Stimulated activated CD4-positive, alpha-beta T cell treated with anti-CD3 and anti-CD28 coated beads, Interleukin-15, amount 100 ng/mL, for 24 hours (primary cell): Measurements from ENCODE around the gene HPN.
A peak's percentile ranks its signal among the peaks of the same experiment; 100 is the strongest.
"Not testable (repeated sequence)": the region's sequence is repeated elsewhere in the genome, so short reads cannot be mapped to it uniquely, and the experiment has no call there.

ENCODE experiments used
- DNase-seq: peaks from one replicate; pipeline ENCODE4 v3.0.0-alpha.2; 2020

HPN gene

DNA sequence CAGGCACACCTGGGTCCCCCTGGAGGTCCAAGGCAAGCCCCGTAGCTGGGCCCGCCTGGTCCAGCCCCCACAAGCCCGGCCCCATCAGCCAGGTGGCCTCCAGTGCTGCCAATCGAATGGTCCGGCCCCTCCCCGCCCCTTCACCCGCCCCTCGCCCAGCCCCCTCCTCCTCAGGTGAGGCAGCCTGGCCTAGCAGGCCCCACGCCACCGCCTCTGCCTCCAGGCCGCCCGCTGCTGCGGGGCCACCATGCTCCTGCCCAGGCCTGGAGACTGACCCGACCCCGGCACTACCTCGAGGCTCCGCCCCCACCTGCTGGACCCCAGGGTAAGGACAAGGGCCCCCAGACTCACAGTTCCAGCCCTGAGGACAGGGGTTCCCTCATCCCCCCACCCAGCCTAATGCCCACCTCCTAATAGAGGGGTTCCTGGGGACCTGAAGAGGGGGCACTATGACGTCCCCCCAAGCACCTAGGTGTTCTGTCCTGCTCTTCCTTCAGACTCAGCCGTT, at the start of gene HPN:
Gene HPN (plus strand): TSS at position 174 of the 508 bp plus-strand sequence. CDS start 786 bp downstream, outside the sequence.
- no peak for DNase-seq

DNA sequence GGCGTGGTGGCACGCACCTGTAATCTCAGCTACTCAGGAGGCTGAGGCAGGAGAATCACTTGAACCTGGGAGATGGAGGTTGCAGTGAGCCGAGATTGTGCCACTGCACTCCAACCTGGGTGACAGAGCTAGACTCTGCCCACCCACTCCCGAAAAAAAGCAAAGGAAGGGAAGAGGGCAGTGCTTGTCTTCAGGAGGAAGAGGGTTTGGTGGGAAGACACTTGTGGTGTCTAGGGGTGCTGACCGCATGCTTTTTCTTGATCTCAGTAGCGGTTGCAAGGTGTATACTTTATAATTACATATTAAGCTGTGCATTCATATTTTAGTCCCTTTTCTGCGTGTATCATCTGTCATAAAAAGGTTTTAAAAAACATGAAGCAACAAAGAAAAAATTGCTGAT, 48.9 kb upstream of the HPN start:
- DNase-seq: not testable (repeated sequence)

DNA sequence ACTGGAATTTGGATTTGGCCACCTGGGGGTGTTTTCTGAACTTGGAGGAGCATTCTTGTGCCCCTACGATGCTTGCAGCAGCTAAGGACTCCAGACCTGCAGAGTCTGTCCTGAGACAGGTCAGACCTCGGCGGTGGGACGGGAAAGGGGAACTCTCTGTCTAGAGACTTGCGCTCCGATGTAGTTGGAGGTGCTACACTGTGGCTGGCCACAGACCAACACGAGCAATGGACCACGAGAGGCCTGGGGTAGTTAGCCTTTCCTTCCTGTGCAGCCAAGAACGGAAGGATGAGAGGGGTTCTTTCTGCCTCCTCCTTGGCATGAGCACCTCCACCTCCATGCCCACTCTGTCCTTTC, 47.3 kb upstream of the HPN start:
- no peak for DNase-seq

DNA sequence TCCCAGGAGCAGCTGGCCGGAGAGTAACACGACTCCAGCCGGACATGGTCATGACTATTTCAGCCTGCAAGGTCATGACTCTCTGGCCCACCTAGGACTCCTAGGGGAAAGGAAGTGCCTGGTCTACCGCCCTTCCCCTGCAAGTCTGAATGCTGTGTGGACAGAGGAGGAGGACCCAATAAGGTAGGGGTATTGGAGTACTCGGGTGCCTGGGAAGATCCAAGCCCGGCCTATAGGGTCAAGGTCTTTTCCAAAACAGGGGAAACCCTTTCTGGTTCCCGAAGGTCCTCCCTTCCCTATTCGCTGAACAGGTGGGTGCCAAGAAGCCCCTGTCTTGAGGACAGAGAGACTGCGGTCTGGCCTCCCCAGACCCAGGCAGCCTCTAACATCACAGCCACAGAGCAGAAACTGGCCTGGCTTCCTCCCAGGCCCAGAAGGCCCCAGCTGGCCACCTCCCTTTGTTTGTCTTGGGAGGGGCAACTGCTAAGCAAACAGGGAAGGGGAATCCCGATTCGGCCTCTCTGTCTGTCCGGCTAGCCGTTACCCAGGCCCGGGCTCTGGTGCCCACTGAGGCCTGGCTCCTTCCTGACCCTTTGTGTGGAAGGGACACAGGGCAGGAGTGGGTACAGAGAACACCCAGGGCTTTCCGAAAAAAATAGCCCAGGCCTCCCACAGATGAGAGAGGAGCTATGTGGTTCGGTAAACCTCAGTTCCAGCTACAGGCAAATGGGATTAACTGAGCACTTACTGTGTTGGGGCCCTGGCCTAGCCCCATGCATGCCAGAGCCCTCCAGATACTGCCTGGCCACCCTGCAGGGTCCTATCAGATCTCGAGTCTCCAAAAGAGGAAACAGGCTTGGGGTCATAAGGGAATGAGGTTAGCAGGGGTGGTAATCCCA, 46.6 kb upstream of the HPN start:
- DNase-seq: no peak

DNA sequence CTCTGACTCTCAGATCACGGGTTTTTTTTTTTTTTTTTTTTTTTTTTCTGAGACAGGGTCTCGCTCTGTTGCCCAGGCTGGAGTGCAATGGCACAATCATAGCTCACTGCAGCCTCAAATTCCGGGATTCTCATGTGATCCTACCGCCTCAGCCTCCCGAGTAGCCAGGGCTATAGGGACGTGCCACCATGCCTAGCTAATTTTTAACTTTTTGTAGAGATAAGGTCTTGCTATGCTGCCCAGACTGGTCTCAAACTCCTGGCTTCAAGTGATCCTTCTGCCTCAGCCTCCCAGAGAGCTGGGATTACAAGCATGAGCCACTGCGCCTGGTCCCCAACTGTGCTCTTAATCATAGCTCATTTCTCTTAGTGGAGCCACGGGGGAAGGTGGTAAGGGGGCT, 46.0 kb upstream of the HPN start:
- no peak for DNase-seq

DNA sequence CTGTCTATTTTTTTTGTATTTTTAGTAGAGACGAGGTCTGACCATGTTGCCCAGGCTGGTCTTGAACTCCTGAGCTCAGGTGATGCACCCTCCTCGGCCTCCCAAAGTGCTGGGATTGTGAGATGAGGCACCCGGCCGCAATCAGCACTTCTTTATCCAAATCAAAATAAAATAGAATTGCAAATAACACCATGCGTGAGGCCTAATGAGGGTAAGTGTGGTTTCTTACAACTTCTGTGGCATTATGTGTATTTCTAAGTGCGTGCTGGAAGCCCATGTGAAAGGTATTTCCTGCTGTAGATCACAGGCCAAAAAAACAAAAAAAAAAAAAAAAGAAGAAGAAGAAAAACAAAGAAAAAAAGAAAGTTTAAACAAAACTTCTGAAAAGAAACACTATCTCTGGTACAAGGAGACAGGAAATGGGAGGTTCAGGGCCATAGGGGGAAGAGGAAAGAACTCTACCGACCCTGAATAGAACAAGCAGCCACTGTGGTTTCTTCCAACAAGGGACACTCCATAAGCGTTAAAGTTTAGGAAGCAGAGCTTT, 44.4 kb upstream of the HPN start:
- no peak for DNase-seq

DNA sequence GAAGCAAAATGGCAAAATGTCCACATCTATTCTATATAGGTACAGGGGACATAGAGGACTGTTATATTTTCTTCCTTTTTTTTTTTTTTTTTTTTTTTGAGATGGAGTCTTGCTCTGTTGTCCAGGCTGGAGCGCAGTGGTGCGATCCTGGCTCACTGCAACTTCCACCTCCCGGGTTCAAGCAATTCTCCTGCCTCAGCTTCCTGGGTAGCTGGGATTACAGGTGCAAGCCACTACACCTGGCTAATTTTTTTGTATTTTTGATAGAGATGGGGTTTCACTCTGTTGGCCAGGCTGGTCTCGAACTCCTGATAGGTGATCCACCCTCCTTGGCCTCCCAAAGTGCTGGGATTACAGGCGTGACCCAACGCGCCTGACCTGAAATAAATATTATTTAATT, 43.3 kb upstream of the HPN start:
- DNase-seq: not testable (repeated sequence)

DNA sequence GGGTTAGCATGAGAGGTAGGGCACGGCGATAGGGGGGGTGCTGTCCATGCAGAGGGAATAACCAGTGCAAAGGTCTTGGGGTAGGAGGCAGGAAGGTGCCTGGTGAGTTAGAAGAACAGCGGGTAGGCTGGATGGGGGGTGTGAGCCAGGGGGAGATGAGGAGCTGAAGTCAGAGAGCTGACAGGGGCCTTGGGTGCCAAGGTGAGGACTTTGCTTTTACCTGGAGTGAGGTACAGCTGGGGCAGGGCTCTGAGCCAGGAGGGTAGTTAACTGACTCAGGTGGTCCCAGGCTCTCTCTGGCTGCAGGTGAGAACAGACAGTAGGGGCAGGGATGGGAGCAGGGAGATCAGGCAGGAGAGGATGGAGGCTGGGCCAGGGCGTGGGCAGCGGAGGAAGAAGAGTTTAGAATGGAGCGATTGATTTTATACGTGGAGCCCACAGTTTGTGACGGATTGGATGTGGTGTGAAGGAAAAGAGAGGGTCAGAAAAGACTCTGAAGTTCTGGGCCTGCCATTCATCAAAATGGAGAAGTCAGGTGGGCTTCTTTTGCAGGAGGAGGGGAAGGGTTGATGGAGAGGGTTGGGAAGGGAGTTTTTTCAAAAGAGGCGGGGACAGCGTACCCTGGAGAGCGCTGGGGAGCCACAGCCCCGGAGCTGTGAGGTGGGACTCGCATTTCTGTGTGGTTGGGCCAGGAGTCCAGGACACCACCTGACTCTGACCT, 42.6 kb upstream of the HPN start:
- DNase-seq: no peak

DNA sequence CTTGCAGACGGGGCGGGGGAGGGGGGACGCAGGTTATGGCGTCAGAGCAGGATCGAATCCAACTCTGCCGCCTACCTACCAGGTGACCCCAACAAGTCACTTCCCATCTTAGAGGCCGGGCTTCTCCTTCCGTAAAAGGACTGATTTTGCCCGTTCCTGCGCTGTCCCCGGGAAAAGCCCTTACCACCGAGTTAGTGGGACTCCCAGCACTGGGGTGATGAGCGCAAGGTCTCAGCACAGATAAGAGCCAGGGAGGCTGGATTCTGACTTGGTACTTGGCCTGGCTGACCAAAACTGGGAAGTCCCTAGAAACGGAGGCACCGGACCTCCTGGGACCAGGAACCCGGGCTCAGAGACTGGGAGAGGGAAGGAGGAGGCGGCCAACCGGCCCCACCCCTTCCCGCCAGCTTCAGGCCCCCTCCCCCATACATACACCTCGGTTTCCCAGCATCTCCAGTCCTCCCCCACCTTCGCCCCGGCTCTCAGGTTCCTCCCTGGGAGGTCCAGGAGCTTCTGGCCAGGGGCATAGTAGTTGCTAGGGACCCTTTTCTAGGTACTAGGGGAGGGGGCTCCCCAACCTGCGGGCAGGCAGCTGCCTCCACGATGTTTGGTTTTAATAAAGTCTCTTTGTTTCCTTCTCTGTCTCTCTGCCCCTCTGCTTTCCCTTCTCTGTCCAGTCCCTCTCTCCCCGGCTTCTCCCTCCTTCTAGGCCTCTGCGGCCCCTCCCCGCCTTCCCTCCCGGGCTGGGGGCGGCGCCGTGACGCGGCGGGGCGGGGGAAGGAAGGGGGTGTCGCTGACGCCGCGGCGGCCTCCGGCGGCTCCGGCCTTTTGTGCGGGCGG, 41.8 kb upstream of the HPN start, which contains the start of gene GRAMD1A:
Gene GRAMD1A (plus strand): TSS at position 826 of the 840 bp plus-strand sequence. CDS start 156 bp downstream, outside the sequence.
- peak; percentile 87 for DNase-seq

DNA sequence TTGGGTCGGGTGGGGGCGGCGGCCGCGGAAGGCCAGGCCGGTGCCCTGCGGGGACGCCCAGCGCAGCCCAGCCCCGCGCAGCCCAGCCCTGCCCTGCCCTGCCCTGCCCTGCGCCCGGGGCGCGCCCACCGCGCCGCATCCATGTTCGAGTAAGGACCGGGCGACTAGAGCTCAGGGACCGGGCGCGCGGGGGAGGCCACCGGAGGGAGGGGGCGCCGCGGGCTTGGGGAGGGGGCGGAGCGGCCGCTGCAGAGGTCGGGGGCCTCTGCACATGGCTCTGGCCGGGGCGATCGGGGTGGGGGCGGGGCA, 41.2 kb upstream of the HPN start:
- no peak for DNase-seq

DNA sequence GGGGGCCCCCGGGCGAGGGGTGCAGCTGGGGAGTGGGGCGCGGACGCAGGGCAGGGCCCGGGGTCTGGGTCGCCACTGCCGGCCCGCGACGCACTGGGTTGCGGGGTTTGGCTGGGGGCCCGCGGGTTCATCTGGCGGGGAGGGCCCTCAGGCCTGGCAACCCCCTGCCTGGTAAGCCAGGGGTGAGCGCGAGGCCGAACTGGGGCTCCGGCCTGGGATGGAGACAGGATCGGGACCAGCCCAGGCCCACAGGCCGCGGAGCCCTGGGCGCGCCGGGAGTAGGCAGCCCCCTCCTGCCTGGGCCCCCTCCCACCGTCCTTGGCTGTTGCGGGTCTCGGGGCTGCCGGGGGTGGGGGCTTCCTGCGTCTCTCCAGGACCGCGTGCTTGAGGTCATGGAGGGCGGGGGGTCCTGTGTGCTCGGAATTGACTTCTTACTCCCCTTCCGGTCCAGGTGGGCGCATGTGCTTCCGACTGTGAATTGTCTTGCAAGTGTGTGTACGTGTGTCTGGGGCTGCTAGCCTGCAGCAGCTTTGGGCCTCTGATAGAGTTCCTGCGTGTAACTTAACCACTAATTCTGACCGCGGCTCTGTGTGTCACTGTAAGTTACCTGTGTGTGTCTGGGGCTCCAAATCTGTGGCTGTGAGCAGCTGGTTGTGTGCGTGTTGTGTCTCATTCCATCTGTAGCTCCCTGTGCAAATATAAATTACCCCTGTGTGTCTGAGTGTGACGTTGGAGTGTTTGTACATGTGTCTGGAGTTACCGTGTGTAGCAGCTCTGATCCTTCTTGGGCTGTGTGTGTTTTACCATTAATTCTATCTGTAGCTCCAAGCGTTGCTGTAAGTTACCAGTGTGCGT, 40.6 kb upstream of the HPN start:
- peak; percentile 76 for DNase-seq

DNA sequence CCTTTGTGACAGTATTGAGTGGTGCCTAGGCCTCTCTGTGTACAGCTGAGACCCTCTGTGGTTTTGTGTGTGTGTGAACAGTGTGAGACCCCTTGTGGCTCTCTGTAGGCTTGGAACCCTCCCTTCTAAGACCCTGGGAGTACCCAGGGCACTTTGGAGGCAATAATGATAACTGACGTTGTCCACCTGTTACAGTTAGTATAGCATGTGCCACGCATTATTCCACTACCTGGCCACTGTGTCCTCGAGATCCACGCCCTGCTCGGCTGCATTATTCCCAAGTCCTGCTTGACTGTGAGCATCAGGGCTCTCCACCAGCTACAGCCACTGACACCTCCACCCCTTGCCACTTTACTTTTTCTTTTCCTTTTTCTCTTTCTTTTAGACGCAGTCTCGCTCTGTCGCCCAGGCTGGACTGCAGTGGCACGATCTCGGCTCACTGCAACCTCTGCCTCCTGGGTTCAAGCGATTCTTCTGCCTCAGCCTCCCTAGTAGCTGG, 39.4 kb upstream of the HPN start:
- no peak for DNase-seq

DNA sequence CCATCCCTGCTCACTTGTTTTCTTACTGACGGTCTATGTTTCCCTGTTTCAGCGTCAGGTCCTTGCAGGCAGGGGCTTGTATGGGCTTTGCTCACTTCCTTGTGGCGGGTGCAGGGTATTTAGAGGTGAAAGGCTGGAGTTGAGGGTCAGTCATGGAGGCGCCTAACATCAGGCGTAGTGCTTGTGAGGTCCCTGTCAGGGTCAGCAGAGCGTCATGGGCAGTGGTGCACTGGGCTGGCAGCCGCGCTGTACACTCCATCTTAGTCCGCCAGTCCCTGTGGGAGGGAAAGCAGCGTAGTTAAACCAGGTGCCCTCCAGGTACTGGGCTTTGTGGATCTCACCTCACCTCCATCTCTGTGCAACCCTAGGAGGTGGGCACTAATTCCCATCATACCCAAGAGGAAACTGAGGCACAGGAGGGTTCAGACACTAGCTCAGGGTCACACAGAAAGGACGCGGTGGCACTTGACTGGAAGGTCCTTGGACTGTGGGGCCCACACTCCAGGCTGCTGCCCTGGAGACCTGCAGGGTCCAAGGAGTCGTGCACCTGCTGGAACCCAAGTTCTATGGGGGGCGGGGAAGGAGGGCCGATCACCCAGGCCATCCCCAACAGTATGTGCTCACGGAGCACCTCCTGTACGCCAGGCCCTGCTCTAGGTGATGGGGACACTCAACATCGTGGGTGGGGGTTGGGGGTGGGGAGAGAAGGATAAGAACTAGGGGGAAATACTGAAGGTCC, 36.8 kb upstream of the HPN start:
- DNase-seq: no peak

DNA sequence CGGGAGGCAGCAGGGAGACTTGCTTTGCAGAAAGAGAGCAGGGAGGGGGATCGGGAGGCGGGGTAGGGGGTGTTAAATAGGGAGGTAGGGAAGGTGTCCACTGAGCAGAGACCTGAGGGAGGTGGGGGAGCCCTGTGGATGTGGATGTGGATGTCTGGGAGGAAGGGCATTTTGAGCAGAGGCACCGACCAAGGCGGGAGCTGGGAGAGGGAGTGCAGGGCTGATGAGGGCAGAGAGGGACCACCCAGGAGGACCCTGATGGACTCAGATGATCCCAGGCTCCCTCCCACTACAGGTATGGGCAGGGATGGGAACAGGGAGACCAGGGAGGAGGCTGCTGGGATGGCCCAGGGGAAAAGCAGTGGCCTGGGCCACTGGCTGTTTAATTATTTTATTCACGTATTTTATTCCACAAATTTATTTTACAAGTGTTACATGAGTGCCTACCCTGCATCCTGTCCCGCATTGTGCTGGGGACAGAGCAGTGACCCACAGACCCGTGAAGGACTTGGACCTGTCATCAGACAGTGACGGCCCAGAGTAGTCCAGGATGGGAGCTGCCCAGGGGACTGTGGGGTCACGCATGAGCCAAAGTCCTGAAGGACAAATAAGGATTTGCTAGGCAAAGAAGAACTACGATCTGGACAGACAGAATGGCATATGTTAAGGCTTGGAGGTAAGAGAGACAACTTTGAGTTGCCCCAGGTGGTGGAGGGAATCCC, 36.1 kb upstream of the HPN start:
- no peak for DNase-seq

DNA sequence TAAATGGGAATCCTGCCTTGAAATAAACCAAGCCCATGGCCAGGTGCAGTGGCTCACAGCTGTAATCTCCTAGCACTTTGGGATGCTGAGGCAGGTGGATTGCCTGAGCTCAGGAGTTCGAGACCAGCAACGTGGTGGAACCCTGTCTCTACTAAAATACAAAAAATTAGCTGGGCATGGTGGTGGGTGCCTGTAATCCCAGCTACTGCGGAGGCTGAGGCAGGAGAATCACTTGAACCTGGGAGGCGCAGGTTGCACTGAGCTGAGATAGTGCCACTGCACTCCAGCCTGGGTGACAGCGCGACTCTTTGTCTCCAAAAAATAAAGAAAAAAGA, 35.5 kb upstream of the HPN start:
- DNase-seq: not testable (repeated sequence)

DNA sequence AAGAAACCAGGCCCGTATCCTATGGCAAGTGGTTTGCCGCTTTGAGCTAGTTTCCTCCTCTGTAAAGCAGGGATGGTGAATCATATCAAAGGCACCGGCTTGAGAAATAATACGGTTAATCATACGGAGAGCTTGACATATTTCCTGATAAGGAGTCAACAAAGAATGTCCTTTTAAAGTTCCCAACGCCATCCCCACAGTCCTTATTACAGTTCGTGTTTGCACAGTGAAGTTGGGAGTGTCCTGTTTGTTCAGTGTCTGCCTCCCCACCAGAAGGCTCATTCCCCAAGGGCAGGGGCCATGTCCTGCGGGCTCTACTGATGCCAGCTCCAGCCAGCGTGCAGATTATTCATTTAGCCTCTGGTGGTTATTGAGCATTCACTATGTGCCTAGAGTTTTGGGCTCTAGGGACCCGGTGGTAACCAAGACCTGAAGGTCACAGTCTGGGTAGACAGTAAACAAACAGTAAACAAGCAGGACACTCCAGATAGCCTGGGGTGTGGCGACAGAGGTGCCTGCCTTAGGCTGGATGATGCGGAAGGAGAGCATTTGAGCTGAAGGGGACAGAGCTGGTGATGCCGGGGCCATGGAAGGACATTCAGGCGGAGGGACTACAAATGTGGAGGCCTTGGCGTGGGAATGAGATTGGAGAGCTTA, 35.1 kb upstream of the HPN start:
- DNase-seq: no peak

DNA sequence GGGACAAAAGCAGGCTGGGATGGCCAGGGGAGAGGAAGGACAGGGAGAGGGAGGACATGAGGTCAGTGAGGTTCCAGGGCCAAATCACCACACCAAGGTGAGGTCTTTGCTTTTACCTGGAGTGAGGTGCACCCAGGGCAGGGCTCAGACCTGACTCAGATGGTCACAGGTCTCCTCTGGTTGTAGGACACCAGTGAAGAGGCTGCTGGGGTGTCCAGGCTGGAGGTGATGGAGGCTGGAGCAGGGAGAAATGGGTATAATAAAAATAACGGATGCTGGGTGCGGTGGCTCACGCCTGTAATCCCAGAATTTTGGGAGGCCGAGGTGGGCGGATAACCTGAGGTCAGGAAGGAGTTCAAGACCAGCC, 34.5 kb upstream of the HPN start:
- DNase-seq: no peak

DNA sequence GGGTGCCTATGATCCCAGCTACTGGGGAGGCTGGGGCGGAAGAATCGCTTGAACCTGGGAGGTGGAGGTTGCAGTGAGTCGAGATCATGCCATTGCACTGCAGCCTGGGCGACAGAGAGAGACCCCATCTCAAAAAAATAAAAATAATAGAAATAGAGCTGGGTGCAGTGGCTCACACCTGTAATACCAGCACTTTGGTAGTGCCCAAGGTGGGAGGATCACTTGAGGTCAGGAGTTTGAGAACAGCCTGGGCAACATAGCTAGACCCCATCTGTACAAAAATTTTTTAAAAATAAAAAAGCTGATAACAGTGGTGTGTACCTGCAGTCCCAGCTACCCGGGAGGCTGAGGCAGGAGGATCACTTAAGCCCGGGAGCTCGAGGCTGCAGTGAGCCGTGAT, 34.1 kb upstream of the HPN start:
- not testable (repeated sequence) for DNase-seq

DNA sequence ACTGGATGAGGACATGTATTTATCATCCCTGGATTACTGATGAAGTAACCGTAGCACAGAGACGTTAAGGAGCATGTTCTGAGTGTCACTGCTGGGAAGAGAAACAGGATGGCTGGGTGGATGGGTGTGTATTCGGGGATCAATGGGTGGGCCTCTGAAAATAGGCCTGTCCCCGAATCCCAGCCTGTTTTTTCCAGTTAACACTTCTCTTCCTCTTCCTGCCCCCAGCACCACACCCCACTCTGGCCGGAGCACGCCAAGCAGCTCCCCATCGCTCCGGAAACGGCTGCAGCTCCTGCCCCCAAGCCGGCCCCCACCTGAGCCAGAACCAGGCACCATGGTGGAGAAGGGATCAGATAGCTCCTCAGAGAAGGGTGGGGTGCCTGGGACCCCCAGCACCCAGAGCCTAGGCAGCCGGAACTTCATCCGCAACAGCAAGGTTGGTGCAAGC, 32.6 kb upstream of the HPN start:
- no peak for DNase-seq
